ENCODE measurements around the gene TPGS1.
"Not testable (repeated sequence)": the region's sequence is repeated elsewhere in the genome, so short reads cannot be mapped to it uniquely, and the experiment has no call there.

The TPGS1 gene

GRCh38 chr19:478236-478903 lies 28.9 kb upstream of the TPGS1 start:
- no peak for DNase-seq

- DNase-seq: no peak
Measured at GRCh38 chr19:478976-479375, 28.3 kb upstream of the TPGS1 start.

- DNase-seq: peak; percentile 67
Measured at GRCh38 chr19:480016-480855, 27.1 kb upstream of the TPGS1 start.

- DNase-seq: not testable (repeated sequence)
Measured at GRCh38 chr19:481100-481499, 26.2 kb upstream of the TPGS1 start.

- no peak for DNase-seq
Measured at GRCh38 chr19:482186-483041, 24.9 kb upstream of the TPGS1 start.

GRCh38 chr19:483332-484072 lies 23.8 kb upstream of the TPGS1 start:
- no peak for DNase-seq

- DNase-seq: no peak
Measured at GRCh38 chr19:484494-484893, 22.8 kb upstream of the TPGS1 start.

GRCh38 chr19:485077-485476 lies 22.2 kb upstream of the TPGS1 start:
- no peak for DNase-seq

GRCh38 chr19:485583-486236 lies 21.6 kb upstream of the TPGS1 start:
- no peak for DNase-seq

GRCh38 chr19:488505-489417 lies 18.5 kb upstream of the TPGS1 start:
- DNase-seq: peak; percentile 95

- peak; percentile 37 for DNase-seq
Measured at GRCh38 chr19:489418-490196, 17.7 kb upstream of the TPGS1 start.

- DNase-seq: no peak
Measured at GRCh38 chr19:491146-491741, 16.1 kb upstream of the TPGS1 start.

- DNase-seq: no peak
Measured at GRCh38 chr19:492091-492531, 15.2 kb upstream of the TPGS1 start.

GRCh38 chr19:493391-494170 lies 13.7 kb upstream of the TPGS1 start:
- no peak for DNase-seq

- DNase-seq: no peak
Measured at GRCh38 chr19:494171-495080, 12.9 kb upstream of the TPGS1 start.

GRCh38 chr19:495081-495401 lies 12.3 kb upstream of the TPGS1 start:
- no peak for DNase-seq

- DNase-seq: peak; percentile 58
Measured at GRCh38 chr19:495402-496111, 11.7 kb upstream of the TPGS1 start.

All from stimulated activated CD4-positive, alpha-beta T cell treated with anti-CD3 and anti-CD28 coated beads, Interleukin-15, amount 100 ng/mL, for 24 hours (primary cell).